Cardiac muscle cell (in vitro differentiated cells and primary cell): ENCODE measurements around the gene HSPA14. TPM values are rescaled to one million over a fixed set of nuclear protein-coding genes. Genes with fewer than 3 reads are reported as not detected.

Experiments used
- DNase-seq, 2 donors: peaks; one replicate each; pipeline versions ENCODE4 v3.0.0 to v3.0.0-alpha.2; 2010 to 2017; ENCODE audit warnings: low read depth in 1 of 2, low spot score in 1 of 2
- H3K27ac ChIP-seq: fragments of 200-600 bp; sonication (generic); 2 replicates; pipeline ENCODE4 v1.5.1; 2016
- H3K27me3 ChIP-seq: fragments of 200-600 bp; sonication (generic); 2 replicates; pipeline ENCODE4 v1.6.0; 2016; ENCODE audit warnings: control low read depth
- H3K36me3 ChIP-seq: fragments of 200-600 bp; sonication (generic); 2 replicates; pipeline ENCODE4 v1.5.1; 2016; ENCODE audit warnings: control low read depth
- H3K4me1 ChIP-seq: fragments of 200-600 bp; sonication (generic); 2 replicates; pipeline ENCODE4 v1.8.1; 2017; ENCODE audit warnings: low read depth, mild to moderate bottlenecking, mixed run types
- H3K4me3 ChIP-seq: fragments of 200-600 bp; sonication (generic); 2 replicates; pipeline ENCODE4 v1.5.1; 2016; ENCODE audit warnings: mild to moderate bottlenecking
- H3K9me3 ChIP-seq: fragments of 200-600 bp; sonication (generic); 2 replicates; pipeline ENCODE4 v1.5.1; 2017; ENCODE audit warnings: low read depth, mild to moderate bottlenecking, control low read depth
- CTCF ChIP-seq: IDR thresholded peaks from 2 replicates; pipeline ENCODE4 v1.5.1; 2012; ENCODE audit warnings: low read depth, mild to moderate bottlenecking, low read length
- polyA plus RNA-seq: library from polyadenylated mRNA; unstranded; fragments of >200 nt; fragmentation: Nextera tagmentation; extraction: Ambion mirVana; gene quantifications from 2 replicates; pipeline ENCODE4 v1.2.1, GENCODE V29; 2016
- total RNA-seq: library from RNA; depleted of rRNA; stranded (reverse); fragments of >200 nt; gene quantifications from 2 replicates; pipeline ENCODE4 v1.2.3, GENCODE V29; 2016

The HSPA14 gene
- total and polyA plus RNA-seq, 2 experiments from 2014 or later = 14.0 to 19.3 TPM

GRCh38 chr10:14826076-14826829 is 11.9 kb upstream of the HSPA14 start:
- no peak overlapping the region for H3K27ac ChIP-seq
- peaks cover 7% of the 10 kb centered on the region for H3K4me1 ChIP-seq
- no peaks in the 10 kb centered on the region for H3K9me3 ChIP-seq
- no peak for DNase-seq
- no peaks in the 10 kb centered on the region for H3K36me3 ChIP-seq
- no peak for TF ChIP-seq CTCF
- no peak overlapping the region for H3K4me3 ChIP-seq
- no peaks in the 10 kb centered on the region for H3K27me3 ChIP-seq

- H3K4me1 ChIP-seq = peaks cover 10% of the 10 kb centered on the region
- no peak for TF ChIP-seq CTCF
- H3K9me3 ChIP-seq = no peaks in the 10 kb centered on the region
- H3K27ac ChIP-seq = no peak overlapping the region
- no peak overlapping the region for H3K4me3 ChIP-seq
- DNase-seq = no peak
- no peaks in the 10 kb centered on the region for H3K36me3 ChIP-seq
- H3K27me3 ChIP-seq = no peaks in the 10 kb centered on the region
These were observed 5.0 kb upstream of the HSPA14 start for GRCh38 chr10:14833106-14833505.

- H3K27ac ChIP-seq = peak overlapping the region; percentile 98
- no peak for TF ChIP-seq CTCF
- no peak for DNase-seq
- H3K4me1 ChIP-seq = peaks cover 10% of the 10 kb centered on the region
- H3K4me3 ChIP-seq = no peak overlapping the region
- H3K9me3 ChIP-seq = no peaks in the 10 kb centered on the region
- no peaks in the 10 kb centered on the region for H3K27me3 ChIP-seq
- H3K36me3 ChIP-seq = peaks cover 10% of the 10 kb centered on the region
These were observed 1.9 kb upstream of the HSPA14 start for GRCh38 chr10:14836208-14836607.

GRCh38 chr10:14837003-14837756 is 926 bp upstream of the HSPA14 start:
- Histone ChIP-seq H3K9me3 (no peaks in the 10 kb centered on the region), H3K4me3 (peak overlapping the region; percentile 50), H3K36me3 (peaks cover 14% of the 10 kb centered on the region), H3K27me3 (no peaks in the 10 kb centered on the region), H3K4me1 (peaks cover 10% of the 10 kb centered on the region), H3K27ac (peak overlapping the region; percentile 98)
- TF ChIP-seq CTCF = no peak
- DNase-seq = peak in 1 of 2 donors; percentile 3

- Histone ChIP-seq H3K27ac (peak overlapping the region; percentile 91), H3K27me3 (no peaks in the 10 kb centered on the region)
These were observed 637 bp downstream of the HSPA14 start for GRCh38 chr10:14838582-14839304.

More at GRCh38 chr10:14838582-14839304, 637 bp downstream of the HSPA14 start:
- TF ChIP-seq CTCF = no peak
- peak; percentile 16 to 75 for DNase-seq
- H3K9me3 ChIP-seq = no peaks in the 10 kb centered on the region
- peaks cover 10% of the 10 kb centered on the region for H3K4me1 ChIP-seq
- peaks cover 29% of the 10 kb centered on the region for H3K36me3 ChIP-seq
- peak overlapping the region; percentile 92 for H3K4me3 ChIP-seq
